Measurements from ENCODE around the gene RGS7.

RGS7 gene

DNA sequence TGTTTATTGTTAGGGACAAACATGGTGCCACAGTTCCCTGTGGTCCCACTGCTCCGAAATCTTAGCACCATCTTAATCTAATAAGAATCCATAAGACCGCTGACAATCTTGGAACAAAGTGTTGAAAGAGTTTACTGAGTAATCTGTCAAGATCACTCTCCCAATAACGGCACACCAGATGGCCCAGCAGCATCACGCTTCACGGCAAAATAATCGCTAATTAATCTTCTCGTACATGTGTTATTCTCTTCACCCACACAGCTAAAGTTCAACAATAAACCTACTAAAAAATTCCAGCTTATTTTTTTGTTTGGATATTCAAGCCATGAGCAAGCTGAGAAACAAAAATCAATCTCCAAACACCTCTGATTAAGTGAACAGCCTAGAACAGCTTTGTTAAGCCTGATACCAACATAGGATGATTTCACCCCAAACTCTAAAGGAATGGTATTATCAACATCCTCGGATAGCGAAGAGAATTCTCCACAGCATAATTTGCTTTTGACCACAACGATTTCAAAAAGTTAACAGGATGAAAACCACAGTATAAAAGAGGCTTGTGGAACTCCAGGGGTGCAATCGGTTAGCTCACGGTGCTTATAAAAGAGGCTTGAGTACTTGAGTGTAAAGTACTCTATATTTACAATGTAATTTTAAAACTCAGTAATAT, 415.2 kb downstream of the RGS7 start:
- Histone ChIP-seq H3K4me1 (no peaks in the 10 kb centered on the region), H3K4me3 (ENCODE audit: low read depth, low read length) (no peak overlapping the region), H3K79me2 (no peaks in the 10 kb centered on the region), H3K9me3 (ENCODE audit: control insufficient read depth, low read length) (no peaks in the 10 kb centered on the region), H3K4me2 (ENCODE audit: low read length) (no peak overlapping the region), H3K27me3 (ENCODE audit: control insufficient read depth, insufficient read depth, low read length) (no peaks in the 10 kb centered on the region), H3K27ac (no peak overlapping the region), H2AFZ (no peak overlapping the region), H3K36me3 (ENCODE audit: control insufficient read depth, insufficient read depth, low read length) (no peaks in the 10 kb centered on the region), H3K9ac (no peak overlapping the region)
- TF ChIP-seq, protein P1, sequence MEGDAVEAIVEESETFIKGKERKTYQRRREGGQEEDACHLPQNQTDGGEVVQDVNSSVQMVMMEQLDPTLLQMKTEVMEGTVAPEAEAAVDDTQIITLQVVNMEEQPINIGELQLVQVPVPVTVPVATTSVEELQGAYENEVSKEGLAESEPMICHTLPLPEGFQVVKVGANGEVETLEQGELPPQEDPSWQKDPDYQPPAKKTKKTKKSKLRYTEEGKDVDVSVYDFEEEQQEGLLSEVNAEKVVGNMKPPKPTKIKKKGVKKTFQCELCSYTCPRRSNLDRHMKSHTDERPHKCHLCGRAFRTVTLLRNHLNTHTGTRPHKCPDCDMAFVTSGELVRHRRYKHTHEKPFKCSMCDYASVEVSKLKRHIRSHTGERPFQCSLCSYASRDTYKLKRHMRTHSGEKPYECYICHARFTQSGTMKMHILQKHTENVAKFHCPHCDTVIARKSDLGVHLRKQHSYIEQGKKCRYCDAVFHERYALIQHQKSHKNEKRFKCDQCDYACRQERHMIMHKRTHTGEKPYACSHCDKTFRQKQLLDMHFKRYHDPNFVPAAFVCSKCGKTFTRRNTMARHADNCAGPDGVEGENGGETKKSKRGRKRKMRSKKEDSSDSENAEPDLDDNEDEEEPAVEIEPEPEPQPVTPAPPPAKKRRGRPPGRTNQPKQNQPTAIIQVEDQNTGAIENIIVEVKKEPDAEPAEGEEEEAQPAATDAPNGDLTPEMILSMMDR (IDR thresholded peaks at IDR 0.05), result no peak

DNA sequence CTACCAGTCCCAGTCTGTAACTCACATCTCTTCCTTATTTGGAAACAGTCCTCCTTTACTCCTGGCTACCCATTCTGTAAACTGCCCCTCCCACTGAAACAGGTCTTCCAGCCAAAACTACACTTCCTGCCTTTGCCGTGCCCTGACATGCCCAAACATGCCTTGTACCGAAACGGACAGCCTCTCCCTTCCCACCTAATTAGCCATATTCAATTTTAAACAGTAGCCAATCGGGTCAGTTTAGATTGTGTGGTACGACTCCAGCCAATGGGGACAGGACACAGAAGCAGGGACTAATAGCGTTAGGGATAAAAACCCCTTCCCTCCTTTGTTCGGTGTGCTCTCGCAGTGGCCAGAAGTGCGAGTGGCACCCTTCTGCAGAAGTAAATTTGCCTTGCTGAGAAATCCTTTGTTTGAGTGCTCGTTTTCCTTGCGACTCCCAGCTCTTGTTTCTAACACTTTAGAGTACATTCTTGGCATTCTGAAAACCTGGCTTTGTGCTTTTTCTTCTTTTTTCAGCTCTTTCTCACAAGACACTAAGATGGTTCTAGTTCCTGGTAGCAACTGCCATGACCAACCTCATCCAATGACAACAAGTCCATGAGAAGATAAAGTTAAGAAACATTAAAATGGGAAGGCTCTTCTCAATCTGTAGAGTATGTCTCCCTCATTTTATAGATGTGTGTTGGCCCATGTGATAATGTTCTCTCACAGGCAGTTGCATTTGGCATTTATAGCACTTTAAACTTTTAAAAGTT, 419.9 kb downstream of the RGS7 start:
- Histone ChIP-seq H3K36me3 (ENCODE audit: control insufficient read depth, insufficient read depth, low read length) (no peaks in the 10 kb centered on the region), H3K4me2 (ENCODE audit: low read length) (no peak overlapping the region), H3K9me3 (ENCODE audit: control insufficient read depth, low read length) (no peaks in the 10 kb centered on the region), H2AFZ (no peak overlapping the region), H3K4me1 (no peaks in the 10 kb centered on the region), H3K4me3 (ENCODE audit: low read depth, low read length) (no peak overlapping the region), H3K27ac (no peak overlapping the region), H3K9ac (no peak overlapping the region), H3K27me3 (ENCODE audit: control insufficient read depth, insufficient read depth, low read length) (no peaks in the 10 kb centered on the region), H3K79me2 (no peaks in the 10 kb centered on the region)
- TF ChIP-seq, protein P1 (IDR thresholded peaks at IDR 0.05), result no peak

GRCh38 chr1:240935920-240936319, 421.1 kb downstream of the RGS7 start:
- H3K4me2 ChIP-seq (ENCODE audit: low read length), result no peak overlapping the region
- H3K27ac ChIP-seq, result no peak overlapping the region
- H3K79me2 ChIP-seq, result no peaks in the 10 kb centered on the region
- TF ChIP-seq, protein P1 (IDR thresholded peaks at IDR 0.05), result no peak
- H3K4me3 ChIP-seq (ENCODE audit: low read depth, low read length), result no peak overlapping the region
- H3K36me3 ChIP-seq (ENCODE audit: control insufficient read depth, insufficient read depth, low read length), result no peaks in the 10 kb centered on the region
- H2AFZ ChIP-seq, result no peak overlapping the region
- no peak overlapping the region for H3K9ac ChIP-seq
- no peaks in the 10 kb centered on the region for H3K4me1 ChIP-seq
- no peaks in the 10 kb centered on the region for H3K9me3 ChIP-seq (ENCODE audit: control insufficient read depth, low read length)
- H3K27me3 ChIP-seq (ENCODE audit: control insufficient read depth, insufficient read depth, low read length), result no peaks in the 10 kb centered on the region

DNA sequence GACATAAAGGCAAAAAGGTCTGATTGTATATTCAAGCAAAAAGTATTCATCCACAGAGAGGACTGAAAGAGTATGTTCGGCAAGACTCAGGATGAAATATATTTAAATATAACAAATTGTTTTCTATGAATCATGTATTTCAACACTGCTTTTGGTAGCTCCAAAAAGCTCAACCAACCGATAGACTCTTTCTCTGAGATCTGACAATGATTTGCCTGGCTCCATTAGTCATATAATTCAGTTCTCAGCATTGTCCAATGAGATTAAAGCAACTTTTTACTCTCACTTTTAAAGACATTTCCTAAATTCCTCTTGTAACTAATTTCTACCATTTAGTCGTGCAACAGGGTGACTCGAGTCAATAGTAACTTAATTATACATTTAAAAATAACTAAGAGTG, 426.0 kb downstream of the RGS7 start:
- Histone ChIP-seq H3K4me1 (no peaks in the 10 kb centered on the region), H2AFZ (no peak overlapping the region), H3K4me3 (ENCODE audit: low read depth, low read length) (no peak overlapping the region), H3K4me2 (ENCODE audit: low read length) (no peak overlapping the region), H3K27me3 (ENCODE audit: control insufficient read depth, insufficient read depth, low read length) (no peaks in the 10 kb centered on the region), H3K36me3 (ENCODE audit: control insufficient read depth, insufficient read depth, low read length) (no peaks in the 10 kb centered on the region), H3K9ac (no peak overlapping the region), H3K27ac (no peak overlapping the region), H3K9me3 (ENCODE audit: control insufficient read depth, low read length) (no peaks in the 10 kb centered on the region), H3K79me2 (no peaks in the 10 kb centered on the region)
- TF ChIP-seq, protein P1 (IDR thresholded peaks at IDR 0.05), result no peak

Data from parathyroid adenoma (tissue), 2 donors.